ENCODE data around the gene INSIG2. TPM values are rescaled to one million over a fixed set of nuclear protein-coding genes. Genes with fewer than 3 reads are reported as not detected.

INSIG2 gene
- total and polyA plus RNA-seq, 2 of the 8 experiments (the other 6 are each of a cell fraction or from before 2014, with no cell fraction given): 7.0 to 11.2 TPM

- TF ChIP-seq CHD7 (IDR thresholded peaks at IDR 0.05; ENCODE audit: insufficient replicate concordance, low read length) (no peak), POU5F1 (IDR thresholded peaks at IDR 0.05; ENCODE audit: low read depth, low read length) (no peak), SIX5 (IDR thresholded peaks at IDR 0.05; ENCODE audit: low read depth, low read length) (no peak), SIRT6 (IDR thresholded peaks at IDR 0.05; ENCODE audit: low read length) (no peak)
Measured at GRCh38 chr2:118086024-118086633, 2.1 kb upstream of the INSIG2 start (continued).
